ENCODE measurements around the gene OTOGL. TPM values are rescaled to one million over a fixed set of nuclear protein-coding genes. Genes with fewer than 3 reads are reported as not detected.
"Not testable (repeated sequence)": the region's sequence is repeated elsewhere in the genome, so short reads cannot be mapped to it uniquely, and the experiment has no call there.

Gene OTOGL
- total RNA-seq, 1 experiment from 2014 or later = 0.44 TPM

DNA sequence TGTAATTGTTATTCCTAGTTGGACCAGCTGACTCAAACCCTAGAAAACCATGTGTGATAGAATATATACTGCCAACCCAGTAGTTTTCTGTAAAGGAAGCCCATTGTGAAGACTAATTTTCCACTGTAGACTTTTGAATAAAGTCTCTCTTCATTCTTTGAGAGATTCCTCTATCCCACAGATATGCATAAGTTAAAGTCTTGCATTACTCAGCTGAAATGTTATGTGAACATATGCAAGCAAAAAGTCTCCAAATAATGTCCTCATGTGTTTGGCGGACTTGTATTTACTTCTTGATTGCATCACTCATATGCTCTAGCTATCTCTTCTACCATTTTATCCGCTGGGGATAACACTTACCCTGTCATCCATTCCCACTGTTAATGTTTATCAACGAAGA lies 35.1 kb upstream of the OTOGL start:
- no peak overlapping the region for H3K9ac ChIP-seq (ENCODE audit: low read length)
- no peaks in the 10 kb centered on the region for H3K79me2 ChIP-seq (ENCODE audit: low read length)
- H3K4me1 ChIP-seq (ENCODE audit: insufficient read depth, low read length) = no peaks in the 10 kb centered on the region
- CTCF ChIA-PET = no interaction called here
- H2AFZ ChIP-seq (ENCODE audit: low read length) = no peak overlapping the region
- no peaks in the 10 kb centered on the region for H4K20me1 ChIP-seq (ENCODE audit: low read length)
- no peak overlapping the region for H3K4me2 ChIP-seq (ENCODE audit: low read length)
- H3K9me3 ChIP-seq (ENCODE audit: low read length) = no peaks in the 10 kb centered on the region
- no peak overlapping the region for H3K27ac ChIP-seq (ENCODE audit: low read length)
- H3K4me3 ChIP-seq (ENCODE audit: low read length) = no peak overlapping the region
- intact Hi-C loops (cut with micrococcal nuclease) = no loop called here
- BruUV-seq (replicated peaks) = no TSS peak
- TF ChIP-seq, protein P1, sequence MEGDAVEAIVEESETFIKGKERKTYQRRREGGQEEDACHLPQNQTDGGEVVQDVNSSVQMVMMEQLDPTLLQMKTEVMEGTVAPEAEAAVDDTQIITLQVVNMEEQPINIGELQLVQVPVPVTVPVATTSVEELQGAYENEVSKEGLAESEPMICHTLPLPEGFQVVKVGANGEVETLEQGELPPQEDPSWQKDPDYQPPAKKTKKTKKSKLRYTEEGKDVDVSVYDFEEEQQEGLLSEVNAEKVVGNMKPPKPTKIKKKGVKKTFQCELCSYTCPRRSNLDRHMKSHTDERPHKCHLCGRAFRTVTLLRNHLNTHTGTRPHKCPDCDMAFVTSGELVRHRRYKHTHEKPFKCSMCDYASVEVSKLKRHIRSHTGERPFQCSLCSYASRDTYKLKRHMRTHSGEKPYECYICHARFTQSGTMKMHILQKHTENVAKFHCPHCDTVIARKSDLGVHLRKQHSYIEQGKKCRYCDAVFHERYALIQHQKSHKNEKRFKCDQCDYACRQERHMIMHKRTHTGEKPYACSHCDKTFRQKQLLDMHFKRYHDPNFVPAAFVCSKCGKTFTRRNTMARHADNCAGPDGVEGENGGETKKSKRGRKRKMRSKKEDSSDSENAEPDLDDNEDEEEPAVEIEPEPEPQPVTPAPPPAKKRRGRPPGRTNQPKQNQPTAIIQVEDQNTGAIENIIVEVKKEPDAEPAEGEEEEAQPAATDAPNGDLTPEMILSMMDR (conservative IDR thresholded peaks at IDR 0.05; ENCODE audit: low read depth, low read length) = no peak
- no peak for TF ChIP-seq EZH2phosphoT487 (IDR thresholded peaks at IDR 0.05; ENCODE audit: borderline replicate concordance, low read length)
- TF ChIP-seq EZH2 (IDR thresholded peaks at IDR 0.05; ENCODE audit: low read length, unreplicated experiment) = no peak
- no peaks in the 10 kb centered on the region for H3F3A ChIP-seq (ENCODE audit: low read length, unreplicated experiment)
- H3K36me3 ChIP-seq (ENCODE audit: low read depth, low read length) = no peaks in the 10 kb centered on the region
- H3K9me2 ChIP-seq (replicated peaks; ENCODE audit: low read length) = no peaks in the 10 kb centered on the region
- DNase-seq (no peak), ATAC-seq (no peak)
- no peaks in the 10 kb centered on the region for H3K27me3 ChIP-seq (ENCODE audit: low read length)
- POLR2A ChIA-PET (ENCODE audit: unreplicated experiment) = no interaction called here

DNA sequence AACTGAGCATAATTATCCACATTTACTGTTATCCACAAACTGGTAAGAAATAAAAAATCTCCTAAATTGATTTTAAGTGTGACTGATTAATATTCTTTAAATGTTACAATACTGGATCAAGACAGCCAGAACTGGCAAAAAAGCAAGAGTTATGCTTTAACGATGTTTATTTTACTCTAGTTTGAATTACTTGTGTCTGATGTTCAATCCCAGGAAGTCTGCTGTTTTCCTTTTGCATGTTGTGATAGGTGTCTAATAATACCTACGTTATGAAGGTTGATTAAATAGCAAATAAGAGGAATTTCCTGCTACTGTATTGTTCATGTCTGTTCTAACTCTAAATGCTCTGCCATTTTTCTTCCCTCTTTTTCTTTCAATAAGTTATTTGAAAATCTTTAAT lies 34.4 kb upstream of the OTOGL start:
- ChIA-PET CTCF (no interaction called here), POLR2A (ENCODE audit: unreplicated experiment) (no interaction called here)
- intact Hi-C loops (cut with micrococcal nuclease) = no loop called here
- no peak for ATAC-seq
- no peaks in the 10 kb centered on the region for H3K79me2 ChIP-seq (ENCODE audit: low read length)
- H3K4me3 ChIP-seq (ENCODE audit: low read length) = no peak overlapping the region
- H3F3A ChIP-seq (ENCODE audit: low read length, unreplicated experiment) = no peaks in the 10 kb centered on the region
- no peak overlapping the region for H3K4me2 ChIP-seq (ENCODE audit: low read length)
- no TSS peak for BruUV-seq (replicated peaks)
- TF ChIP-seq EZH2phosphoT487 (IDR thresholded peaks at IDR 0.05; ENCODE audit: borderline replicate concordance, low read length) (no peak), EZH2 (IDR thresholded peaks at IDR 0.05; ENCODE audit: low read length, unreplicated experiment) (no peak)
- TF ChIP-seq, protein P1 (conservative IDR thresholded peaks at IDR 0.05; ENCODE audit: low read depth, low read length) = no peak
- no peak overlapping the region for H2AFZ ChIP-seq (ENCODE audit: low read length)
- H3K4me1 ChIP-seq (ENCODE audit: insufficient read depth, low read length) = no peaks in the 10 kb centered on the region
- no peak for DNase-seq
- H3K27ac ChIP-seq (ENCODE audit: low read length) = no peak overlapping the region
- H3K9me2 ChIP-seq (replicated peaks; ENCODE audit: low read length) = no peaks in the 10 kb centered on the region
- H3K36me3 ChIP-seq (ENCODE audit: low read depth, low read length) = no peaks in the 10 kb centered on the region
- H3K9me3 ChIP-seq (ENCODE audit: low read length) = no peaks in the 10 kb centered on the region
- no peaks in the 10 kb centered on the region for H3K27me3 ChIP-seq (ENCODE audit: low read length)
- no peak overlapping the region for H3K9ac ChIP-seq (ENCODE audit: low read length)
- no peaks in the 10 kb centered on the region for H4K20me1 ChIP-seq (ENCODE audit: low read length)

DNA sequence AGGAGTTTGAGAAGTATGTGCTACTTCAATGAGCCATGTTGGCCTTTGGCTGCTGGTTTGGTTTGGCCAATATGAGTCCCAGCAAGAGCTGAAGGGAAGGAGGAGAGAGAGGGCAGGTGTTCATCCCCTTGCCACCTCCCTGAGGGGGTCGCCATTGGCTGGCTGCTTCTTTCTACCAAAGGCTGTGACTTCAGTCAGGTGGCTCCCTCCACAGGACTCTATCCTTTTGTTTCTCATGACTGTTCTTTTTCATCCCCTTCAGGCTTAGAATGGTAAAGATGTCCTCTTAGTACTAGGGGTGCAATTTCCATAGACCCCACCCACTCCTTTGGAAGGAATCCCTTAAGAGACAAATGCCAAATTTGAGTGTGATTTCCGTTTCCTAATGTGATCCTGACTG lies 31.2 kb upstream of the OTOGL start:
- Histone ChIP-seq H3K27ac (ENCODE audit: low read length) (no peak overlapping the region), H3K79me2 (ENCODE audit: low read length) (no peaks in the 10 kb centered on the region), H3K9ac (ENCODE audit: low read length) (no peak overlapping the region), H3K9me3 (ENCODE audit: low read length) (no peaks in the 10 kb centered on the region), H3K4me2 (ENCODE audit: low read length) (no peak overlapping the region), H3K36me3 (ENCODE audit: low read depth, low read length) (no peaks in the 10 kb centered on the region), H3K4me1 (ENCODE audit: insufficient read depth, low read length) (no peaks in the 10 kb centered on the region), H3F3A (ENCODE audit: low read length, unreplicated experiment) (no peaks in the 10 kb centered on the region), H3K9me2 (replicated peaks; ENCODE audit: low read length) (no peaks in the 10 kb centered on the region), H2AFZ (ENCODE audit: low read length) (no peak overlapping the region), H3K4me3 (ENCODE audit: low read length) (no peak overlapping the region), H4K20me1 (ENCODE audit: low read length) (no peaks in the 10 kb centered on the region), H3K27me3 (ENCODE audit: low read length) (no peaks in the 10 kb centered on the region)
- intact Hi-C loops (cut with micrococcal nuclease) = no loop called here
- ChIA-PET POLR2A (ENCODE audit: unreplicated experiment) (no interaction called here), CTCF (no interaction called here)
- DNase-seq (no peak), ATAC-seq (no peak)
- no TSS peak for BruUV-seq (replicated peaks)
- TF ChIP-seq EZH2 (IDR thresholded peaks at IDR 0.05; ENCODE audit: low read length, unreplicated experiment) = no peak
- TF ChIP-seq, protein P1 (conservative IDR thresholded peaks at IDR 0.05; ENCODE audit: low read depth, low read length) = 0 out of 2 replicates have a peak, but pooled peaks have one; percentile 14

DNA sequence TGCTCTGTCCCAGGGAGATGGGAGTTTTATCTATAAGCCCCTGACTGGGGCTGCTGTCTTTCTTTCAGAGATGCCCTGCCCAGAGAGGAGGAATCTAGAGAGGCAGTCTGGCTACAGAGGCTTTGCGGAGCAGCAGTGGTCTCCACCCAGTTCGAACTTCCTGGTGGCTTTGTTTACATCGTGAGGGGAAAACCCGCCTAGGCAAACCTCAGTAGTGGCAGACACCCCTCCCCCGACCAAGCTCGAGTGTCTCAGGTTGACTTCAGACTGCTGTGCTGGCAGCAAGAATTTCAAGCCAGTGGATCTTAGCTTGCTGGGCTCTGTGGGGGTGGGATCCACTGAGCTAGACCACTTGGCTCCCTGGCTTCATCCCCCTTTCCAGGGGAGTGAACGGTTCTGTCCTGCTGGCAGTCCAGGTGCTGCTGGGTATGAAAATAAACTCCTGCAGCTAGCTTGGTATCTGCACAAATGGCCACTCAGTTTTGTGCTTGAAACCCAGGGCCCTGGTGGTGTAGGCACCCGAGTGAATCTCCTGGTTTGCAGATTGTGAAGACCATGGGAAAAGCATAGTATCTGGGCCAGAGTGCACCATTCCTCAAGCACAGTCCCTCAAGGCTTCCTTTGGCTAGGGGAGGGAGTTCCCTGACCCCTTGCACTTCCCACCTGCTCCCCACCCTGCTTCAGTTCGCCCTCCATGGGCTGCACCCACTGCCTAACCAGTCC lies 15.3 kb upstream of the OTOGL start:
- H3K9ac ChIP-seq (ENCODE audit: low read length); intact Hi-C loops (cut with micrococcal nuclease); H3K27me3 ChIP-seq (ENCODE audit: low read length); H3K4me2 ChIP-seq (ENCODE audit: low read length); DNase-seq; H3K36me3 ChIP-seq (ENCODE audit: low read depth, low read length); H3K4me3 ChIP-seq (ENCODE audit: low read length); H3K79me2 ChIP-seq (ENCODE audit: low read length); H3K27ac ChIP-seq (ENCODE audit: low read length); H3K9me3 ChIP-seq (ENCODE audit: low read length); BruUV-seq (replicated peaks); H3K9me2 ChIP-seq (replicated peaks; ENCODE audit: low read length); H4K20me1 ChIP-seq (ENCODE audit: low read length); H2AFZ ChIP-seq (ENCODE audit: low read length); H3K4me1 ChIP-seq (ENCODE audit: insufficient read depth, low read length); POLR2A ChIA-PET (ENCODE audit: unreplicated experiment); H3F3A ChIP-seq (ENCODE audit: low read length, unreplicated experiment); ATAC-seq; CTCF ChIA-PET: not testable (repeated sequence)

Data from PC-3 (cell line).